Cardiac muscle cell (in vitro differentiated cells and primary cell): ENCODE measurements around the gene CRYBB3. TPM values are rescaled to one million over a fixed set of nuclear protein-coding genes. Genes with fewer than 3 reads are reported as not detected.

Experiments used
- DNase-seq, 2 donors: peaks; one replicate each; pipeline versions ENCODE4 v3.0.0 to v3.0.0-alpha.2; 2010 to 2017; ENCODE audit warnings: low read depth in 1 of 2, low spot score in 1 of 2
- H3K27ac ChIP-seq: fragments of 200-600 bp; sonication (generic); 2 replicates; pipeline ENCODE4 v1.5.1; 2016
- H3K27me3 ChIP-seq: fragments of 200-600 bp; sonication (generic); 2 replicates; pipeline ENCODE4 v1.6.0; 2016; ENCODE audit warnings: control low read depth
- H3K36me3 ChIP-seq: fragments of 200-600 bp; sonication (generic); 2 replicates; pipeline ENCODE4 v1.5.1; 2016; ENCODE audit warnings: control low read depth
- H3K4me1 ChIP-seq: fragments of 200-600 bp; sonication (generic); 2 replicates; pipeline ENCODE4 v1.8.1; 2017; ENCODE audit warnings: low read depth, mild to moderate bottlenecking, mixed run types
- H3K4me3 ChIP-seq: fragments of 200-600 bp; sonication (generic); 2 replicates; pipeline ENCODE4 v1.5.1; 2016; ENCODE audit warnings: mild to moderate bottlenecking
- H3K9me3 ChIP-seq: fragments of 200-600 bp; sonication (generic); 2 replicates; pipeline ENCODE4 v1.5.1; 2017; ENCODE audit warnings: low read depth, mild to moderate bottlenecking, control low read depth
- CTCF ChIP-seq: IDR thresholded peaks from 2 replicates; pipeline ENCODE4 v1.5.1; 2012; ENCODE audit warnings: low read depth, mild to moderate bottlenecking, low read length
- polyA plus RNA-seq: library from polyadenylated mRNA; unstranded; fragments of >200 nt; fragmentation: Nextera tagmentation; extraction: Ambion mirVana; gene quantifications from 2 replicates; pipeline ENCODE4 v1.2.1, GENCODE V29; 2016
- total RNA-seq: library from RNA; depleted of rRNA; stranded (reverse); fragments of >200 nt; gene quantifications from 2 replicates; pipeline ENCODE4 v1.2.3, GENCODE V29; 2016

CRYBB3 gene
- total and polyA plus RNA-seq, 2 experiments from 2014 or later = 0.21 TPM; not detected in 1

GRCh38 chr22:25186140-25186539 is 13.5 kb upstream of the CRYBB3 start:
- no peaks in the 10 kb centered on the region for H3K9me3 ChIP-seq
- H3K4me3 ChIP-seq = no peak overlapping the region
- H3K27me3 ChIP-seq = no peaks in the 10 kb centered on the region
- H3K27ac ChIP-seq = no peak overlapping the region
- no peaks in the 10 kb centered on the region for H3K4me1 ChIP-seq
- H3K36me3 ChIP-seq = peaks cover 21% of the 10 kb centered on the region
- no peak for TF ChIP-seq CTCF
- DNase-seq = no peak

GRCh38 chr22:25187469-25187868 is 12.2 kb upstream of the CRYBB3 start:
- Histone ChIP-seq H3K27me3 (no peaks in the 10 kb centered on the region), H3K9me3 (no peaks in the 10 kb centered on the region), H3K36me3 (peaks cover 31% of the 10 kb centered on the region), H3K27ac (no peak overlapping the region), H3K4me3 (no peak overlapping the region), H3K4me1 (no peaks in the 10 kb centered on the region)
- DNase-seq = no peak
- TF ChIP-seq CTCF = no peak

- Histone ChIP-seq H3K36me3 (peaks cover 22% of the 10 kb centered on the region), H3K4me1 (no peaks in the 10 kb centered on the region), H3K27me3 (no peaks in the 10 kb centered on the region), H3K27ac (no peak overlapping the region), H3K4me3 (no peak overlapping the region), H3K9me3 (no peaks in the 10 kb centered on the region)
- DNase-seq = no peak
- TF ChIP-seq CTCF = no peak
Observed at GRCh38 chr22:25192406-25192805, 7.3 kb upstream of the CRYBB3 start.

GRCh38 chr22:25193130-25193529 is 6.5 kb upstream of the CRYBB3 start:
- no peaks in the 10 kb centered on the region for H3K27me3 ChIP-seq
- H3K9me3 ChIP-seq = no peaks in the 10 kb centered on the region
- H3K36me3 ChIP-seq = peaks cover 20% of the 10 kb centered on the region
- H3K4me1 ChIP-seq = no peaks in the 10 kb centered on the region
- no peak for TF ChIP-seq CTCF
- no peak overlapping the region for H3K4me3 ChIP-seq
- H3K27ac ChIP-seq = no peak overlapping the region
- no peak for DNase-seq

- H3K27me3 ChIP-seq = no peaks in the 10 kb centered on the region
- no peak for TF ChIP-seq CTCF
- H3K9me3 ChIP-seq = no peaks in the 10 kb centered on the region
- peaks cover 20% of the 10 kb centered on the region for H3K36me3 ChIP-seq
- no peaks in the 10 kb centered on the region for H3K4me1 ChIP-seq
- DNase-seq = peak; percentile 4 to 68
- no peak overlapping the region for H3K4me3 ChIP-seq
- no peak overlapping the region for H3K27ac ChIP-seq
Observed at GRCh38 chr22:25193548-25193947, 6.1 kb upstream of the CRYBB3 start.

GRCh38 chr22:25196326-25196725 is 3.3 kb upstream of the CRYBB3 start:
- Histone ChIP-seq H3K27ac (no peak overlapping the region), H3K4me3 (no peak overlapping the region), H3K4me1 (no peaks in the 10 kb centered on the region), H3K9me3 (no peaks in the 10 kb centered on the region), H3K36me3 (peaks cover 14% of the 10 kb centered on the region), H3K27me3 (no peaks in the 10 kb centered on the region)
- DNase-seq = no peak
- TF ChIP-seq CTCF = no peak
